ENCODE results near the gene C2CD2.

The C2CD2 gene

DNA sequence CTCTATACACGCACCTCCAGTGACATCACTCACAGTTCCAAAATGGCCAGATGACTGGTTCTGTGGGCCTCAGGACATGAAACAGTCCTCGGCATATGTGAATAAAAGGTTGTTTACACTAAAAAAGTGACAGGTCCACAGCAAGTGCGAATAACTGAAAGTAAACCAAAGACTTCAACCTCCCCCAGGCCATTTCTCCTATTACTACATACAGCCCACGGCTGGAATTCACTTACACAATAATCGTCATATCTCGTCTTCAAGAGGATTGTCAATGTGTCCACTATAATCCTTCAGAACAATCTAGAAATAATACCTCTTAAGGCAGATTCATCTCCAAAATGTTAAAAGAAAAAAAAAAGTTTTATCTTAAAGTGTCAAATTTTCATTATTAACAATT, 72.8 kb downstream of the C2CD2 start:
- no peak for DNase-seq

DNA sequence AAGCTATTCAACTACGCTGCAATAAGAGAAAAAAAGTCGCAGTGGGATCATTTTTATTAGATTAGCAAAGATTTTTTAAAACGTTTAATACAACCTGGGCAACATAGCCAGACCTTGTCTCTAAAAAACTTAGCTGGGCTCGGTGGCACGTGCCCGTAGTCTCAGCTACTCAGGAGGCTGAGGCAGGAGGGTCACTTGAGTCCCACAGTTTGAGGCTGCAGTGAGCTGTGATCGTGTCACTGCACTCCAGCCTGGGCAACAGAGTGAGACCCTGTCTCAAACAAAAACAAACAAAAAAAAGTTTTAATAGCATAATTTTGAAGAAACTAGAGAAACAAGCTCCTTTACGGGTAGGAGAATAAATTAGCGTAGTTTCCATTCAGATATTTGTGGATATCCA, 73.7 kb downstream of the C2CD2 start:
- no peak for DNase-seq

DNA sequence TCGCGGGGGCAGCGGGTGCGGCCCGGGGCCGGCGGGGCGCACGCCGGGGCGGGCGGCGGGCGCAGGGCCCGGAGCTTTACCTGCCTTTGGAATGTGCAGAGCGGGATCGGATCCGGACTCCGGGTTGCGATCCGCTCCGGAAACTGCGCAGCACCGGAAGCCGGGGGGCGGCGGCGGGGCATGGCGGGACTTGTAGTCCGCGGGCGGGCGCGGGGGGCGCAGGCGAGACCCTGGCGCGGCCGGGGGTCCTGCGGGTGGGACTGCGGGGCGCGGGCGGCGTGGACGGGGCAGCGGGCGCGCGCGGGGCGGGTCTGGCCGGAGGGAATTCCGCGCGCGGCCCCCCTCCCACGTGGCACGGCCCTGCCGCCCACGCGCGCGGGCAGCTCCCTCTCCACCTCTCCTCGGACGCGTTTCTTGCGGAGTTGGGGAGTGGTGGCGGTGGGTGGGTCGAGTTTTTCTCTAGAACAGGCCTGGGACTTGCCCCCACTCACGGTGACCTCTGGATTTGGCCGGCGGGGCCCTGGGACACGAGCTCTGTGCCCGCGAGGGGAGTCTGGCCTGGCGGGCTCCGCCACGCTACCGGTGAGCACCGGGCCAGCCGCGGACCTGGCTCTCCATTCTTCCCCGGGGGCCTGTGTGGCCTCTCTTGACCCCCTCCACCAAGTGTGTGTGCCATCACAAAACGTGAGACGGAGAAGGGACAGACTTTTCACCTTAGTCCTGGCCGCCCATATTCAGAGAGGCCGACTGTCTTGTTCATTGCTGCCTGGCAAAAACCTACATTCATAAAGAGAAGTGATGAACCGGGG, 74.4 kb downstream of the C2CD2 start, which contains the start of gene PRDM15:
Gene PRDM15 (minus strand): TSS at position 155 of the 809 bp plus-strand sequence. CDS start 18,981 bp downstream, outside the sequence.
- DNase-seq: peak; percentile 62

DNA sequence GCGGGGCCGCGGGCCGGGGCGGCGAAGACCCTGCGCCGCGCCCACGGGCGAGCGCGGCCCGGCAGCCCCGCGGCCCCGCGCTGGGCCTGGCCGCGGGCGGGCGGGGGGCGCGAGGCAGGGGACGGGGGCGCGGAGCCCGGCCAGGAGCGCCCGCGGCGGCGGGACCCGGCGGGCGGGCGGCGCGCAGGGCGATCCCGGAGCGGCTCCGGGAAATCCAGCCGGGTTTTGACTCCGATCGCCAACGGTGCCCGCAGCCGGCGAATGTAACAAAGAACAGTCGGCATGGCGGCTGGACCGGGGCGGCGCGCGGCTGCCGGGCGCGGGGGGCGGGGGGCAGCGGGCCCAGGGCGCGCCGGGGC, 75.0 kb downstream of the C2CD2 start:
- peak; percentile 57 for DNase-seq

DNA sequence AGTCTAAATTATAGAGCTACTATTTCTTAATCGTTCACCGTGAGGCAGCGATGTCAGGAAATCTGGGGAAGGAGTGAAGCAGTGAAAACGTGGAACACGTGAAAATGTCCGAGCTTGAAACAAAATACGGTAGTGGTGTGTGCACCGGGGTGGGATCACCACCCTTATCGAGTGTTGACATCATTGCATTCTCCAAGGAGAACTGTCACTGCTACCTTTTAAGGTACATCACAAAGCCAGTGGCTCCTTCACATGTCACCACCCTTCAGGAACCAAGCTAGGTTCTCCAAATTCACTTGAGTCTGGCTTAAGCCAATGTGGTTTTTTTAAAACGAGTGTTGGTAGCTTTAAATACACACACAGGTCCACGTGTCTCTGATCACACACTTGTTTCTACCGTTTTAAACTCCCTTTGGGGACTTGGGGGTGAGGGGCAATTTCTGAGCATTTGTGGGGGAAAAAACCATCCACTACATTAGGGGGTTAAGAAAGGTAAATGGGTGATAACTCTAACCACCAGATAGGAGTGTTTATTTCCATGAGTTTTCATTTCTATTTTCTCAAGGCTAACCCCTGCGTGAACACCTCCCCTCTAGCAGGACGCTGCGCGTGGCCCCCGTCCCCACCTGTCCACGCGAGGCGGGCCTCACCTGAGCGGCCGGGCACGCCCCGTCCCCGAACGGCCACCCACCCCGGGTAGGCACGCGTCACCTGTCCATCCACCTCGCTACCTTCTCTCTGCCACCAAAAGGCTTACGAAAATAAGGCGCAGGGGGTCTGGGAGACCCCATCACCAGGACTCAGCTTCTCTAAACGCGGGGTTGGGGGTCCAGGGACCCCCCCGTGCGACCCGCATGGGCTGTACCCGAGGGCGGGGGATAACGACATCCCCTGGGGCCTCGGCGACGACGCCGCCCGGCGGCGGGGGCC, 75.7 kb downstream of the C2CD2 start:
- peak; percentile 19 for DNase-seq

DNA sequence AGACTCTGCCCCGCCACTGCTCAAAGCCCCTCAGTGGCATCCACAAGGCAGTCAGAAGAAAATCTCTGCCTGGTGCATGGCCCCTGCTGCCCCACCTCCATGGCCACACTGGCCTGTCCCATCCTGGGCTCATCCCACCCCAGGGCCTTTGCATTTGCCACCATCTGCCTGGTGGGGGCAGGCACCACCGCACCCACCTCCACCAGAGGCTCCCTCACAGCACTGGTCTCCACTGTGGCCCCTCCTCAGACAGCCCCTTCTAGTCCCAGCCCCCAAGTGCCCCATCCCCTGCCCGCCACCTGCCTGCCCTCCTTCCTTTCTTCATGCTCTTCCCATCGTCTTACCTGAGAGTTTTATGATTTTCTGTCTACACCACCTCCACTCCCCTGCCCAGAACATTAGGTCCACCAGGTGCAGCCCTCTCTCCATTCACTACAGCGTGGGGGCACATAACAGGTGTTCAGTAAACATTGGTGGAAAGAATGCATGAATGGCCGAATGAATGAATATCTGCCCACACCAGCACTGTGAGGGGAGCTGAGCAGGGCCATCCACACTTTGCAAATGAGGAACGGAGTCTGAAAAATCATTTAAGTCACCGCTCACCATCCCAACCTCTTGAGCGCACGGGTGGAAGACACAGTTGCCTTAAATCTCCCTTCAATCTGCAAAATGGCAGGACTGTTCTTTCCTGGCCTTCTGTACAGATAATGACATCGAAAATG, 76.7 kb downstream of the C2CD2 start:
- no peak for DNase-seq

DNA sequence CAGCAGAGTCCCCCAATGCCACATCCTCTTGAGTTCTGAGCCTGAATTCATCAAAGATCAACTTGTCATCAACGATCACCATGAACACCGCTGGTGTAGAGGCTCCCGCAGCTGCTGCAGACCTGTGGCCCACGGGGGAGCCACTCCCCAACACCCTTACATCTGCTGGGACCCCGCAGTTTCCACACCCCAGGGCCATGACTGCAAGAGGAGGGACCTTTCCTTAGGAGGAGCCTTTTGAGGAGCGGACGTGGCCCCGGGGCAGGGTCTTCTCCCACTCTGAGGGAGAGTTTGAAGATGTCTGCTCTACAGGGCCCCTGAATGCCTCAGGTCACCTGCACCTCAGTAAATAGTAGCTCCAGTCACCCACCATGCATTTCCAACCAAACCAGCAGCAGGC, 77.4 kb downstream of the C2CD2 start:
- no peak for DNase-seq

DNA sequence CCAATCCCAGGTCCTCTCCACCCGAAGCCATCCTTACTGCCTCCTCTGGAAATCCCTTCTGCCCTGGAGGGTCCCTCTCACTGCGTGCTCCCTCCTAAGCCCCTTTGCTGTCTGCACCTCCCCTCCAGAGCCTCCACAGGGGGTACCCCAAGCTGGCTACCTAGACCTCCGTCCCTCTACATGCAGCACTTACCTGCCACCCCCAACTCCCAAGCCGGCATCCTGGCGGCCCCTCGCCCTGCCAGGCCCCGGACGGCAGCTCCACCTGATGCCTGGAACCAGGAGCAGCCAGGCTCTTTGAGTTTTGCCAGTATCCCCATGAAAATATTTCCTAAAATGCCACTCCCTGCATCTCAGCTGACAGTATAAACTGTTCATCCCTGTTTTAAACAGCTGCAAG, 78.7 kb downstream of the C2CD2 start:
- no peak for DNase-seq

DNA sequence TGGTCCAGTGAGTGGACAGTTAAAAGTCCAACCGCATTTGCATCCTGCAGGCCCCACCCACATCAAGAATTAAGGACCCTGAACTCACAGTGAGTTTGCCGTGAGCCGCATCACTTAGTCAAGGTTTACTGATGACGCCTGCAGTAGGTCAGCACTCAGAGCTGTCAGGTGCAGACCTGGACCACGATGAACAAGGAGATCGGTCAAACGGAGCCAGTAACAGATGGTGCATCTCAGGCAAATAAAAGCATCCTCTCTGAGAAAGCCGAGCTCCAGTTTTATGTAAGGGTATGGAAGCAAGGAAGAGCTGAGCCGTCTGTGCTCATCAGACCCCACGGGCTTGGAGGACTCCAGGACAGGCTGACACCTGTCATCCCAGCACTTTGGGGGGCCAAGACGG, 79.2 kb downstream of the C2CD2 start:
- DNase-seq: no peak

DNA sequence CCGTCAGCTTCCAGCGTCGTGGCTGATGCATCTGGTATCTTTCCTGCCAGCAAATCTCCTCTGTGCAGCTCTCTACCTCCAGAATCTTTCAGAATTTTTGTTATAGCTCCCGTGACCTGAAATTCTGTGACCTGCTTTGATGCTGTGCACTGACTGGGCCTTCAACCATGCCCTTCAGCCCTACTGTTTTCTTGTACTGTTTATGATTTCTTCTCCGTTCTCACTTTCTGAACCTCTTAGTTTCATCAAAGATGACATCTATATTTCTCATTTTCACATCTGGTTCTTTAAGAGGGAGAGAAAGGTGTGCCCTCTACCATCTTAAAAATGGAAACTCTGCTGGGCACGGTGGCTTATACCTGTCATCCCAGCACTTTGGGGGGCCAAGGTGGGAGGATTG, 80.4 kb downstream of the C2CD2 start:
- DNase-seq: no peak

DNA sequence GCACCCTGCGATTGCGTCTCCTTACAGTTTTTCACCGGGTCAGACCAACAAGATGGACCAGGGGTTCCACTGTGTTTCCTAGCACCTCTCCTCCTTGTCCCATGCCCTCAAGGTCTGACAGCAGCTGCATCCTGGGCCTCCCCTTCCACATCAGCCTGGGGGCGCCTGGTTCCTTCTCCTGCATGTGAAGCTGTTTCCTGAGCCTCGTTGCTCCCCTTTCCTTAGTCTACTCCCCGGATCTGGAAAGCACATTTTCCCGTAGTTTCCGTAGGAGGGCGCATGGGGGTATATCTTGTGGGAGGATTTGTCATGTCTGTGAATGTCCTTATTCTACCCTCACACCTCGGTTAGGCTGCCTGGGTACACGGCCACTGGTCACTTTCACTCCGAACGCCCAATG, 80.8 kb downstream of the C2CD2 start:
- DNase-seq: no peak

DNA sequence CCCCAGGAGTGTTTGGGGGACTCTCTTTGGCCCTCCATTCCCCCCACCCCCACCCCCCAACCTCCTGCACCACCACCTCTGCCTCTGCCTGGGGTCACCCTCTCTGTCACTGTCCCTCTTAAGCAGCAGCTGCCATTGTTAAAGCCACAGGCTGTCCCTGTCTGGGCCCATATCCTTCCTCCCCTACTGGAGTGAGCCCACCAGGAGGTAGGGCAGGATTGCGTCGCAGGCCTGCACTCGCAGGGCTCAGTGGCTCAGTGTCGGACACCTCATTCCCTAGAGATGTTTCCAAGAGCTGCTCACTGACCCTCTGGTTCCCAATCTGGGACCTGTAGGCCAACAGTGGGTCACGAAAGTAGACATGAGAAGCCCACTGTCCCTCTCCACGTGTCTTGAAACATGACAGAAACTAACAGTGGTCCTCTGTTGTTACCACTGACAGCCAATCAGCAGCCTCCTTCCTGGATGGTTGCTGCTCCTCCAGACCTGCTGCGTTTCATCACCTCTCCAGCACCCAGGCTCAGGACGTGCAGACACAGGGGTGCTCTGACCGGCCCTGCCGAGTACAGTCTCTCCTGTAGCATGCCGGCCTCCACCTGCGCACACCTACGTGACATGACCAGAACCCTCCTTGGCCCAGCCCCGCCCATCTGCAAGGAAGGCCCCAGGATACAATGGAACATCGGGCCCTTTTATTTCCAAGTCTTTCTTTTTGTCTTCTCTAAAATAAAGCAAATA, 82.4 kb downstream of the C2CD2 start:
- DNase-seq: no peak

DNA sequence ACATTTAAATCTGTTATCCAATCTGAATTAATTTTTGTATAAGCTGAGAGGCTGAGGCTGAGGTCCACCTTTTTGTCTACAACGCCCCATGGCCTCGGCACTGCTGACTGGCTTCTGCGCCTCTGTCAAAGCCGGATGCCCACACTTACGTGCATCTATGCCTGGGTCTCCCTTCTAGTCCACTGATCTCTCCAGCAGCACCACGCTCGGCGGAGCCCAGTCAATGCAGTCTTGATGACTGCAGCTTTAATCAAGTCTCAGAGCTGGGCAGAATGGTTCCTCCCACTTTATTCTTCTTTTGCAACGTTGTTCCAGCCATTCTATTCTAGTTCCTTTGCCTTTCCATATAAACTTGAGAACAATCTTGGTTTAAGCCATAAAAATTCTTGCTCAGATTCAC, 84.0 kb downstream of the C2CD2 start:
- no peak for DNase-seq

DNA sequence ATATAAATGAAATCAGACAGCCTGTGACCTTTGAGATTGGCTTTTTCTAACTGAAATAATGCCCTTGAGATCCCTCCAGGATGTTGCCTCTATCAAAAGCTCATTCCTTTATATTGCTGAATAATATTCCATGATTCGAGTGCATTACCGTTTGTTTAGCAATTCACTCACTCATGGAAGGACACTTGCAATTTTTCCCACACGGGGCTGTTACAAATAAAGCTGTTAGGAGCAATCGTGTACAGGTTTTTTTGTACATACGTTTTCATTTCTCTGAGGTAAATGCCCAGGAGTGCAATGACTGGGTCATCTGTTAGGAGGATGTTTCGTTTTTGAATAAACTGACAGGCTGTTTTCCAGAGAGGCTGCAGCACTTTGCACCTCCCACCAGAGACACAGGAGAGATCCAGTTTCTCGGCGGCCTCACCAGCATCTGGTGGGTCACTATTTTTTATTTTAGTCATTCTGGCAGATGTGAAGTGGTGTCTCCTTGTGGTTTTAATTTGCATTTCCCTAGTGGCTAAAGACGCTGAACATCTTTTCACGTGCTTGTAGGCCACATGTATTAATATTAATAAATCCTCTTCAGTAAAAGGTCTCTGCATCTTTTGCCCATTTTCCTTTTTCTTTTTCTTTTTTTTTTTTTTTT, 85.6 kb downstream of the C2CD2 start:
- DNase-seq: no peak

DNA sequence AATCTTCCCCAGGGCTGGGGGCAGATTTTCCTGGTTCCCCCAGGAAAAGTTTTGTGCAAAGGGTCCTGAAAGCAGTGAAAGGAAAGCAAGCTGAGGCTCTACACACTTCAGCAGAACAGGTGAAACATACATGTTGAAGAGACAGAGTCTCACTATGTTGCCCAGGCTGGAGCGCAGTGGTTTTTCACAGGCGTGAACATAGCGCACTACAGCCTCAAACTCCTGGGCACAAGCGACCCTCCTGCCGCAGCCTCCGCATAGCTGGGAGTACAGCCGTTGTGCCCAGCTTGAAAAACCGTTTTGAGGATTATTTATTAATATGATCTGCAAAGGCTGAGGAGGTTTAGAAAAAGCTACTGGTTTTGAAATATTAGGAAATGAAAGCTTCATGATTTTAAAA, 86.5 kb downstream of the C2CD2 start:
- DNase-seq: no peak

DNA sequence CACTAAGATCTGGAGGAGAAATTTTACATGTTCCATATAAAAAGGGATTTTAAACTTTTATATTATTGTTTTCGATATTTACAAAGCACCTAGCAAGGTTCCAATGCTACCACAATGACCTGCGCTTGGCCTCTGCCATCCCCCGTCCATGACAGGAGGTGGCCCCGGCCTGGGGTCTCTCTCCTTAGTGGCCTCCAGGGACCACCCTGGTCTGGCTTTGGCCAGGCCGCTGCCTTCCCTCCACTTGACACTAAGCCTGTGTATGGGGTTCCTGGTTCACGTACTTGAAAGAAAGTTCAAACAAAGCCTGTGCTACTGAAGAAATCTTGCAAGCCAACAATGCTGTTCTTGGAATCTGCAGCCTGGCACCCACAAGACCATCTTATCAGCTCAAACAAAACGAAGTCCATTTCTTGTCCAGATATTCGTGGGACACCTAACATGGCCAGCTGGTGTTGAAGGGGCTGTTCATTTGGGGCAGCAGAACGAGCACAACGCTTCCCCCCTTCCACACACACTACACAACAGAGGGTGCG, 87.5 kb downstream of the C2CD2 start:
- DNase-seq: no peak

DNA sequence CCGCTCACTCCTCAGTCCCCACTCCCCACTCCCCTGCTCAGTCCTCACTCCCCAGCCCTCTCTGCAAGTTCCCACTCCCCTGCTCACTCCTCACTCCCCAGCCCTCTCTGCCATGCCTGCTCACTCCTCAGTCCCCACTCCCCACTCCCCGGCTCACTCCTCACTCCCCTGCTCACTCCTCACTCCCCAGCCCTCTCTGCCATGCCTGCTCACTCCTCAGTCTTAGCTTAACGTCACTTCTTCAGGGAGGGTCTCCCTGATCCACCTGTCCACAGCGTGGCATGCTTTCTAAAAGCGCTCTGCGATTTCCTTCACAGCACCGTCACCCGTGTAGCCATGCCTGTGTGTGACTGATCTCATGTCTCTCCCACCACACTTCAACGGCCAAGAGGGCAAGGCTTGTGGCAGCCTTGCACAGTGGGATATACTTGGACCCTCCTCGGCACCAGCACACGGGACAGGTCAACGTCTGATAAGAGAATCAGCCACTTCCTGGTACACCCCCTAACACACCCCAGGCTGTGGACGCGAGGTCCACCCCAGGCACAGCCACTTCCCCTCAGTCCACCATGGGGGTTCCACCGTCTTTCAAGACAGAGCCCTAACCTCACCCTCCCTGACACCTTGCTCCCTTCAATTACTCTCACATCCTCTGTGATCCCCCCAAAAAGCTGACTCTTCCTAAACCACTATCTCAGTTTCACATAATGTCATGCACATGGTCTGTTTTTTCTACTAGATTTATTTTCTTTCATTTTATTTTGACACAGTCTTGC, 88.6 kb downstream of the C2CD2 start:
- no peak for DNase-seq

DNA sequence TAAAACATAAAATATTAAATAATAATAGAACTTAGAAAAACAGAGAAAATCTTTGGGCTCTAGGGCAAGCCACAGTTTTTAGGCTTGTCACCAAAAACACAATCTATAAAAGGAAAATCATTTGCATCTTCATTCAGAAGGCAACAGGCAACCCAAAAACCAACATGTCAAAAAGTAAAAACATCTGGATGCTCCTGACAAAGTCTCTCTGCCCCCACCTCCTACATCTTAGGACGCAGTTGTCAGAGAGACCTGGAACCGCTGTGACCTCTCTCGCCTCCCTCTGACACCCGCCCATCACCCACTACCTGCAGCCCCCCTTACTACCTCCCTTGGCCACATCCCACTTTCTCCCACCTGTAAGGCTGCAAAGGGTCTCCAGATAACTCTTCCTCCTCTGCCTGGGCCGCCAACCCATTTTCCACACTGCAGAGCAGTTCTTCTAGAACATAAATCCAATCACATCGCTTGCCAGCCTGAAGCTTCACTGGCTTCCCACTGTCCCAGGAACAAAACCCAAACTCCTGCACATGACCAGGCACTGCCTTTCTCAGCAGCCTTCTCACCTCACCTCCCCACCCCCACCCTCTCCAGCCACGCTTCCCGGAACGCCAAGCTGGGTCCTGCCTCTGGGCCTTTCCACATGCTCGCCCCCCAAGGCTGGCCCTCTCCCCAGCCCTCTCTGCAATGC, 89.4 kb downstream of the C2CD2 start:
- DNase-seq: no peak

DNA sequence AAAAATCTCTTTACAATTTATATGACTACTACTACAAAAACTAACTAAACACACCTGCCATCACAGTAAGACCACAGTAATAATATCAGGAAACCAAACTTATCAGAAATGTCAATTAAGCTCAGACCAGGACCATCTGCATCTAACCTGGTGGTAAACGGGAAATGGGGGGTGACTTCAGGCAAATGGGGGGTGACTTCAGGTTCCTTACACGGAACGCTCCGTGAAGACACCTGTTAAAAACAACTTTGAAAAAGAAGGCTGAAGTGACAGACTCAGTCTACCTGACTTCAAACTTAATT, 90.4 kb downstream of the C2CD2 start:
- DNase-seq: no peak

DNA sequence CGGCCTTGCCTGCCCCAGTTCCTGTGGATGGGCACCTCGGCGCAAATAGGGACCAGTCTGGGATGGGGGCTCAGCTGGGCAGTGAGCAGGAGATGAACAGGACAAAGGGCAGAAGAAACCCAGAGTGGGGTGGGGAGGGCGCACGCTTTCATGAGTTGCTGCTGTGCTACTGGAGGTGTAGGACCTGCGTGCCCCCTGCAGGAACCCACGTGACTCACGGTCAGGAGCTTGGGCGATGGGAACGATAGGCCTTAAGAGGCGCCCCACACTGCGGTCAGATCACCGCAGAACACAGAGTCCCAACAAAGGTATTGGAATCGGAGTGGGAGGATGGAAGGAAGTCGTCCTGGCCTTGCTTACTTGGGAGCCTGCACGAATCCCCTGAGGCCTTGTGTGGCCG, 91.8 kb downstream of the C2CD2 start:
- no peak for DNase-seq

DNA sequence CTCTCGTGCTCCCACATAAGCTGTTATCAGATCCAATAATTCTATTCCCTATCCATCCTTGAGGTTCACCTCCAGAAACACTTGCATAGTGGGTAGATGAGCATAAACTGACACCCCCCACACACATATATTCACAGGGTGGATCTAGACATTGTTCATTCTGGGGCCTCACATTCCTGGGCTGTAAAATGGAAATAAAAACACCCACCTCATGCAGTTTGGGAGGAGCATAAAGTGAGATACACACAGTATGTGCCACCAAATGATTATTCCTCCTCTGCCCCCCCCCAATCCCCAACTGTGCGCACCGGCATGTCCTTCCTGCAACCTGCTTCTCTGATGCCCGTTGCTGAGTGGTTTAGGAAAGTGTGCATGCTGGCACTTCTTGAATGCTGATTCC, 92.6 kb downstream of the C2CD2 start:
- no peak for DNase-seq
